Subcutaneous adipose tissue (tissue), 4 donors: ENCODE results near the gene UCK1. TPM values are rescaled to one million over a fixed set of nuclear protein-coding genes. Genes with fewer than 3 reads are reported as not detected.

Experiments
- CTCF ChIP-seq: fragments of 450-650 bp; IDR thresholded peaks from one replicate; pipeline ENCODE4 v1.5.1; 2016; ENCODE audit warnings: low read depth, mild to moderate bottlenecking, control low read depth, antibody characterized with exemption, moderate library complexity
- total RNA-seq, 4 donors: library from RNA; depleted of rRNA; stranded (reverse); fragments of >200 nt; gene quantifications; one replicate each; pipeline ENCODE4 v1.1.0, GENCODE V29; 2016

UCK1 gene
- total RNA-seq, 4 donors from 2014 or later, result 21.2 to 42.9 (median 39.3) TPM

- TF ChIP-seq CTCF, result no peak
These were observed 15.4 kb upstream of the UCK1 start for GRCh38 chr9:131546336-131547084.

- TF ChIP-seq CTCF, result no peak
These were observed 14.8 kb upstream of the UCK1 start for GRCh38 chr9:131545786-131546335.

GRCh38 chr9:131545003-131545785 lies 14.1 kb upstream of the UCK1 start, which contains the start of gene PRRT1B:
TSS of gene PRRT1B (plus strand) at chr9:131545523. CDS start at chr9:131545616, 93 bp downstream.
- TF ChIP-seq CTCF, result no peak

- no peak for TF ChIP-seq CTCF
These were observed 12.1 kb upstream of the UCK1 start for GRCh38 chr9:131543141-131543540.

GRCh38 chr9:131539223-131539923 lies 8.3 kb upstream of the UCK1 start:
- no peak for TF ChIP-seq CTCF

GRCh38 chr9:131537946-131538345 lies 6.9 kb upstream of the UCK1 start:
- no peak for TF ChIP-seq CTCF

GRCh38 chr9:131534721-131535237 lies 3.7 kb upstream of the UCK1 start:
- no peak for TF ChIP-seq CTCF
